GM12872 (cell line): ENCODE results near the gene BBS7.

Experiments used
- CTCF ChIP-seq: IDR thresholded peaks from 3 replicates; pipeline ENCODE4 v1.5.1; 2011; ENCODE audit warnings: low read depth, mild to moderate bottlenecking, low read length, moderate library complexity; ENCODE audit not compliant: insufficient read depth

BBS7 gene

GRCh38 chr4:121818215-121818614, 52.1 kb downstream of the BBS7 start:
- no peak for TF ChIP-seq CTCF

- no peak for TF ChIP-seq CTCF
Observed at GRCh38 chr4:121817701-121818100, 52.6 kb downstream of the BBS7 start.

- TF ChIP-seq CTCF, result no peak
Observed at GRCh38 chr4:121817006-121817405, 53.3 kb downstream of the BBS7 start.

GRCh38 chr4:121814756-121815155, 55.5 kb downstream of the BBS7 start:
- no peak for TF ChIP-seq CTCF

GRCh38 chr4:121811122-121811521, 59.2 kb downstream of the BBS7 start:
- no peak for TF ChIP-seq CTCF

- TF ChIP-seq CTCF, result no peak
Observed at GRCh38 chr4:121806411-121806810, 63.9 kb downstream of the BBS7 start.

GRCh38 chr4:121801715-121802075, 68.6 kb downstream of the BBS7 start:
- no peak for TF ChIP-seq CTCF

- no peak for TF ChIP-seq CTCF
Observed at GRCh38 chr4:121800961-121801714, 69.1 kb downstream of the BBS7 start, which contains the start of gene EXOSC9. EXOSC9 (plus strand) TSS chr4:121801323; CDS start chr4:121801425, 102 bp downstream.
